OCI-LY1 (cell line): ENCODE measurements around the gene SLC9A2.

Source experiments
- EZH2 ChIP-seq: fragments of 200-600 bp; sonication (generic), shearing (Covaris generic); IDR thresholded peaks from 2 replicates; pipeline ENCODE4 v1.8.0; 2017; ENCODE audit warnings: borderline replicate concordance, mixed run types, mild to moderate bottlenecking, antibody characterized with exemption, low read length, moderate library complexity, mixed read lengths
- TF ChIP-seq, protein P1 (sequence below): fragments of 200-600 bp; sonication (generic), shearing (Covaris generic); IDR thresholded peaks from 2 replicates; pipeline ENCODE4 v1.5.1; 2017; ENCODE audit warnings: mild to moderate bottlenecking, antibody characterized with exemption, low read length, moderate library complexity, mixed read lengths

DNA sequence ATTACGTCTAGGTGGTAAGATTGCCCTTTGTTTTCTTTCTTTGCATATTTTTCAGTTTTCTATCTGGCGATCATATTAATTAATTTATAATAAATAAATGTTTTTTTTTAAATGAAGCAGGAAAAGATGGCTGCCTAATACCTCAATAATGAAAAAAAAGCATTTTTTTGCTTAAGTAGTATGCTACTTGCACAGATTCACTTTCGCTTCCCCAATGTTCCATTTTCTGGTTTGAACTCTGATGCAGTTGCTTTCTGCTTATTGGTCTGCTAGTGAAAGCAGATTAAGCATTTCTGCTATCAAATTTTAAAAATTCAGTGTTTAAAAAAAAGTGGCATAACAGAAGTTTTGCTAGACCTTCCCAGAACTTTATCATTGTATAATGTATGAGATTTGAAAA lies 130.6 kb downstream of the SLC9A2 start:
- TF ChIP-seq, protein P1, sequence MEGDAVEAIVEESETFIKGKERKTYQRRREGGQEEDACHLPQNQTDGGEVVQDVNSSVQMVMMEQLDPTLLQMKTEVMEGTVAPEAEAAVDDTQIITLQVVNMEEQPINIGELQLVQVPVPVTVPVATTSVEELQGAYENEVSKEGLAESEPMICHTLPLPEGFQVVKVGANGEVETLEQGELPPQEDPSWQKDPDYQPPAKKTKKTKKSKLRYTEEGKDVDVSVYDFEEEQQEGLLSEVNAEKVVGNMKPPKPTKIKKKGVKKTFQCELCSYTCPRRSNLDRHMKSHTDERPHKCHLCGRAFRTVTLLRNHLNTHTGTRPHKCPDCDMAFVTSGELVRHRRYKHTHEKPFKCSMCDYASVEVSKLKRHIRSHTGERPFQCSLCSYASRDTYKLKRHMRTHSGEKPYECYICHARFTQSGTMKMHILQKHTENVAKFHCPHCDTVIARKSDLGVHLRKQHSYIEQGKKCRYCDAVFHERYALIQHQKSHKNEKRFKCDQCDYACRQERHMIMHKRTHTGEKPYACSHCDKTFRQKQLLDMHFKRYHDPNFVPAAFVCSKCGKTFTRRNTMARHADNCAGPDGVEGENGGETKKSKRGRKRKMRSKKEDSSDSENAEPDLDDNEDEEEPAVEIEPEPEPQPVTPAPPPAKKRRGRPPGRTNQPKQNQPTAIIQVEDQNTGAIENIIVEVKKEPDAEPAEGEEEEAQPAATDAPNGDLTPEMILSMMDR, result no peak
- TF ChIP-seq EZH2, result no peak
